ENCODE results near the gene MTUS2. TPM values are rescaled to one million over a fixed set of nuclear protein-coding genes. Genes with fewer than 3 reads are reported as not detected.

The MTUS2 gene
- total RNA-seq, 2 donors from 2014 or later, result 1.6 to 4.8 TPM

DNA sequence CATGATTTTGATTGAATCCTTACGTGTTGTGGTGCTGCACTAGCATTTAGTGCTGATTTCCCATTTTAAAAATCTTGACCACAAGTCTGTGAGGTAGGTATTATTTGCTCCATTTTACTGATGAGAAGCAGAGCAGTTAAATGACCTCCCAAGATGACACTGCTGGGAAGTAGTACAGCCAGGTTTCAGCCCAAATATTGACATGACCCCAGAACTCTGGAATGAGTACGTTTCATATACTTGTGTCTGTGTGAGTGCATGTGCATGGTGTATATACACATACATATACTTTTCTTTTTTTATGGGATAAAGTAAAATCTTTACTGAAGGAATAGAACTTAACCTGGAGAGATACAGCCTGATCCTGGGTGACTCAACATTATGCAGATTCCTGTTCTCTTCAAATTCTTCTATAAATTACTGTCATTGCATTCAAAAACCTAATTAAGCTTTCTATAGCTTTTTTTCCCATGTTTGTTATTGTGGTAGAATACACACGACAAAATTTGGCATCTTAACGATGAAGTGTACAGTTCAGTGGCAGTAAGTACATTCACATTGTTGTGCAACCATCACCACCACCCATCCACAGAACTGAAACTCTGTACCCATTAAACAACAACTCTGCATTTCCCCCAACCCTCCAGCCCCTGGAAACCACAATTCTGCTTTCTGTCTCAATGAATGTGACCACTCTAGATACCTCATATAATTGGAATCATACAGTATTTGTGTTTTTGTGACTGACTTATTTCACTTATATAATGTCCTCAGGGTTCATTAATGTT is 311.9 kb downstream of the MTUS2 start:
- TF ChIP-seq POLR2AphosphoS5 (IDR thresholded peaks at IDR 0.05) (no peak), POLR2A (IDR thresholded peaks at IDR 0.05) (no peak)
- TF ChIP-seq, protein P1, sequence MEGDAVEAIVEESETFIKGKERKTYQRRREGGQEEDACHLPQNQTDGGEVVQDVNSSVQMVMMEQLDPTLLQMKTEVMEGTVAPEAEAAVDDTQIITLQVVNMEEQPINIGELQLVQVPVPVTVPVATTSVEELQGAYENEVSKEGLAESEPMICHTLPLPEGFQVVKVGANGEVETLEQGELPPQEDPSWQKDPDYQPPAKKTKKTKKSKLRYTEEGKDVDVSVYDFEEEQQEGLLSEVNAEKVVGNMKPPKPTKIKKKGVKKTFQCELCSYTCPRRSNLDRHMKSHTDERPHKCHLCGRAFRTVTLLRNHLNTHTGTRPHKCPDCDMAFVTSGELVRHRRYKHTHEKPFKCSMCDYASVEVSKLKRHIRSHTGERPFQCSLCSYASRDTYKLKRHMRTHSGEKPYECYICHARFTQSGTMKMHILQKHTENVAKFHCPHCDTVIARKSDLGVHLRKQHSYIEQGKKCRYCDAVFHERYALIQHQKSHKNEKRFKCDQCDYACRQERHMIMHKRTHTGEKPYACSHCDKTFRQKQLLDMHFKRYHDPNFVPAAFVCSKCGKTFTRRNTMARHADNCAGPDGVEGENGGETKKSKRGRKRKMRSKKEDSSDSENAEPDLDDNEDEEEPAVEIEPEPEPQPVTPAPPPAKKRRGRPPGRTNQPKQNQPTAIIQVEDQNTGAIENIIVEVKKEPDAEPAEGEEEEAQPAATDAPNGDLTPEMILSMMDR (IDR thresholded peaks at IDR 0.05), result no peak

DNA sequence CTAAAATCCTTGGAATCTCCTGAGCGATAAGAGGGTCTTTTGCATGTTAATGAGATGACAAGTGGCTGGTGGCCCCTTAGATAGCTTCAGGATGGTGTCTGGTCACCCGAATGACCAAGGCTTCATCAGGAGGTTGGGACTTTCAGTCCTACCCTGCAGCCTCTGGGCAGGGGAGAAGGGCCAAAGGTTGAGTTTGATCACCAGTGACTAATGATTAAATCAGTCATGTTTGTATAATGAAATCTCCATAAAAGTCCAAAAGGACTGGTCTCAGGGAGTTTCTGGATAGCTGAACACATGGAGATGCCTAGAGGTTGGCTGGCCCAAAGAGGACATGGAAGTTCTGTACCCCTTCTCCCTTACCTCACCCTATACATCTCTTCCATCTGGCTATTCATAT is 316.2 kb downstream of the MTUS2 start:
- H3K27ac ChIP-seq, result no peak overlapping the region
- no peaks in the 10 kb centered on the region for H3K36me3 ChIP-seq
- H3K9me3 ChIP-seq, result no peaks in the 10 kb centered on the region
- H3K4me1 ChIP-seq (replicated peaks), result no peaks in the 10 kb centered on the region
- intact Hi-C loops (cut with DNase I), result no loop called here
- H3K4me3 ChIP-seq, result no peak overlapping the region
- DNase-seq (ENCODE audit: low spot score), result no peak
- H3K27me3 ChIP-seq (replicated peaks; ENCODE audit: insufficient read depth), result no peaks in the 10 kb centered on the region
- WGBS, result 95% methylated on average over 2 of the region's 2 CpGs
- TF ChIP-seq, protein P1 (IDR thresholded peaks at IDR 0.05), result no peak
- TF ChIP-seq POLR2AphosphoS5 (IDR thresholded peaks at IDR 0.05) (no peak), POLR2A (IDR thresholded peaks at IDR 0.05) (no peak)

More for the DNA sequence above, 311.9 kb downstream of the MTUS2 start:
- WGBS, result 68% methylated on average over 4 of the region's 4 CpGs
- DNase-seq (ENCODE audit: low spot score), result no peak
- Histone ChIP-seq H3K27me3 (replicated peaks; ENCODE audit: insufficient read depth) (no peaks in the 10 kb centered on the region), H3K4me3 (no peak overlapping the region), H3K27ac (no peak overlapping the region), H3K4me1 (replicated peaks) (no peaks in the 10 kb centered on the region), H3K36me3 (no peaks in the 10 kb centered on the region), H3K9me3 (no peaks in the 10 kb centered on the region)
- intact Hi-C loops (cut with DNase I), result no loop called here

DNA sequence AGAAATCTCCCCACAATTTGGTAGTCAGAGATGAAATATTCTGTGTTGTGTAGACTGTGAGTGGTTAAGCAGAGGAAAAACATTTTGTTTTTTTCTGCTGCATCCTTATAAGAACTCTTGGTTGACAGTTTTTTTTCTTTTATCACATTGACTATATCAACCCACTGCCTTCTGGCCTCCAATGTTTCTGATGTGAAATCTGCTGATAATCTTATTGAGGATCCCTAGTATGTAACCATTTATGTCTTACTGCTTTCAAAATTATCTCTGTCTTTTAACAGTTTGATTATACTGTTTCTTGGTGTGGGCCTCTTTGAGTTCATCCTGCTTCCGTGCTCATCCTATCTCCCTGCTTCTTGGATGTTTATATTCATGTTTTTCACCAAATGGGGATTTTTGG is 316.9 kb downstream of the MTUS2 start:
- DNase-seq (ENCODE audit: low spot score), result no peak
- WGBS, result 96% methylated on average over 1 of the region's 1 CpG
- intact Hi-C loops (cut with DNase I), result no loop called here
- no peak for TF ChIP-seq POLR2A (IDR thresholded peaks at IDR 0.05)
- TF ChIP-seq, protein P1 (IDR thresholded peaks at IDR 0.05), result no peak
- no peak overlapping the region for H3K27ac ChIP-seq
- H3K27me3 ChIP-seq (replicated peaks; ENCODE audit: insufficient read depth), result no peaks in the 10 kb centered on the region
- H3K4me1 ChIP-seq (replicated peaks), result no peaks in the 10 kb centered on the region
- no peak overlapping the region for H3K4me3 ChIP-seq
- no peaks in the 10 kb centered on the region for H3K36me3 ChIP-seq
- no peaks in the 10 kb centered on the region for H3K9me3 ChIP-seq

DNA sequence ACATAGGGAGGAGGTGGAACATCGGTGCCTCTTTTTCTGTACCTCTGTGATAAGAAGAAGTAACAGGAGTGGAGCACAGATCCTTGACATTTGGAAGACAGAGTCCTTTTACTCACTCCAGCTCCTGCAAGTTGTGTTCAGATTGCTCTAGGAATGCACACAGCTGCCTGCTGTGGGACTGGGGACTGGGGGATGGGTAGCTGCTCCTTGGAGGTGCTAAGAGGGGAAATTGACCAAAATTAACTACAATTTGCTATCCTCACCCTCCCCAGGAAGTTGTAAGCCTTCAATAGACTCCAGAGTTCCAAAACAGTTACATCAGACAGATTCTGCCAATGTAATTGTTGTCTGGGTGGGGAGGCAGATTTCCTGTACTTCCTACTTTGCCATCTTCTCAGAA is 317.9 kb downstream of the MTUS2 start:
- Histone ChIP-seq H3K36me3 (no peaks in the 10 kb centered on the region), H3K27me3 (replicated peaks; ENCODE audit: insufficient read depth) (no peaks in the 10 kb centered on the region), H3K27ac (no peak overlapping the region), H3K4me3 (no peak overlapping the region), H3K9me3 (no peaks in the 10 kb centered on the region), H3K4me1 (replicated peaks) (no peaks in the 10 kb centered on the region)
- intact Hi-C loops (cut with DNase I), result no loop called here
- TF ChIP-seq POLR2A (IDR thresholded peaks at IDR 0.05) (no peak), POLR2AphosphoS5 (IDR thresholded peaks at IDR 0.05) (no peak)
- TF ChIP-seq, protein P1 (IDR thresholded peaks at IDR 0.05), result no peak
- 93% methylated on average over 1 of the region's 1 CpG for WGBS
- no peak for DNase-seq (ENCODE audit: low spot score)

DNA sequence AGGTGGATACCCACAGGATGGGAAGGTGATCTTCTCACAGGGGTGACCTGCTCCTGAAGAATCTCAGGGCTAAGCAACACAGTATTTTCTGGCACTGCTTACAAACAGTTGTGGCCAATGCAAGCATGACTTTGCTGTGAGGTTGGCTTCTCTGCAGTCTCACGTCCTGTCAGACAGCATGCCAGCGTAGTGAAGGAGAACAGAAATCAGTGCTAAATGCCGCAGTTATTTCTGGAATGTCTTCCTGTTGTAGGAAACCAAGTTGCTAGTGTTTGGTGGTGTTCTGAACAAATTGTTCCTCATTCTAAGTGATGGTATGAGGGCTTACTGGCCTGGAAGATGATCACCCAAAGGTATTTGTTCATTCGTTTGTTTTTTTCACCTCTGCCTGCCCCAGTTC is 320.1 kb downstream of the MTUS2 start:
- H3K36me3 ChIP-seq, result no peaks in the 10 kb centered on the region
- no peaks in the 10 kb centered on the region for H3K4me1 ChIP-seq (replicated peaks)
- DNase-seq (ENCODE audit: low spot score), result no peak
- intact Hi-C loops (cut with DNase I), result no loop called here
- 21% methylated on average over 4 of the region's 4 CpGs for WGBS
- H3K27me3 ChIP-seq (replicated peaks; ENCODE audit: insufficient read depth), result no peaks in the 10 kb centered on the region
- H3K9me3 ChIP-seq, result no peaks in the 10 kb centered on the region
- H3K4me3 ChIP-seq, result no peak overlapping the region
- TF ChIP-seq POLR2AphosphoS5 (IDR thresholded peaks at IDR 0.05) (no peak), POLR2A (IDR thresholded peaks at IDR 0.05) (no peak)
- TF ChIP-seq, protein P1 (IDR thresholded peaks at IDR 0.05), result no peak
- no peak overlapping the region for H3K27ac ChIP-seq
